NB4 (cell line): Measurements from ENCODE around the gene RHOV.

Source experiments
- CTCF ChIP-seq: IDR thresholded peaks from one replicate; pipeline ENCODE4 v1.5.1; 2012; ENCODE audit warnings: low read depth, low read length
- MAX ChIP-seq: IDR thresholded peaks from 2 replicates; pipeline ENCODE4 v1.6.1; 2011; ENCODE audit warnings: low read depth, low read length
- POLR2A ChIP-seq: IDR thresholded peaks from 2 replicates; pipeline ENCODE4 v1.6.1; 2011; ENCODE audit warnings: mild to moderate bottlenecking; ENCODE audit not compliant: insufficient read length; ENCODE audit errors: extremely low read depth

DNA sequence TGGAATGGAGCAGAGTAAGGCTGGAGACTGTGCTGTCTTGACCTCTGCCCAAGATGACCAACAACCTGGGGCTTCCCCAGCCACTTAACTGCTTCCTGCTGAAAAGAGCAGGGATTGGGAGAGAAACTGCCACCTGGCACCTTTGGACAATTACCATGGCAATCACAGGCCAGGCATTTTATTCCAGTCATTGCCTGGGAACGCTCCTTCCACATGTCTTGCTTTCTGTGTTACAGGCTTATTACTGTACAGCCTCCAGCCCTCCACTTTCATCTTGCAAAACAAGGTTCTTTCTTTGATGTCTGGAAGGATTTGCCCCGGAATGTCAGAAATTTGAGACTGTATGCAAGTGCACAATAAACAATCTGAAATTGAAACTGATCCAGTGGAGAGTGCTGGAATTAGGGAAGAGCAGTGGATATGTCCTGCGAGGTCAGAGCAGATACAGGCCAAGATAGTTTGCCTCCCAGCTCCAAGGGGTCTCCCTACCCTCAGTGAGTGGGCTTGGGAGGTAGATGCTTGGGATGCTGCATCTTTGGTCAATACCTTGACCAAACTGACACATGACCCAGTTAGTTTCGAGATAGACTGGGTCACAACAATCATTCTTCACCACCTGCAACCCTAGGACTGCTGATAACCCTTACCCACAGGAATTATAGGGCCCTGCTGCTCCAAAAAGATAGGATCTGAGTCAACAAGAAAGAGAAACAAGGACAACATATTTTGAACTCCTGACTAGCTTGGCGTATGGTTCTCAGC, 48.2 kb downstream of the RHOV start:
- TF ChIP-seq CTCF (no peak), POLR2A (no peak), MAX (no peak)
